HepG2 (cell line): Measurements from ENCODE around the gene SS18L1. TPM values are rescaled to one million over a fixed set of nuclear protein-coding genes. Genes with fewer than 3 reads are reported as not detected.

Source experiments
- ATAC-seq: fragments of 200-7000 bp; cut with Tn5 transposase; 3 replicates; pipeline ENCODE4 v1.9.1; 2020; ENCODE audit warnings: mild to moderate bottlenecking, moderate library complexity
- BruUV-seq: library from RNA; stranded (reverse); fragments of 400-500 nt; replicated peaks from 2 replicates; lab custom pipeline; 2021; lab: Mats Ljungman, UMichigan
- CTCF ChIA-PET: fragments of 300-600 bp; formaldehyde crosslinking; extraction: SDS; loops from one replicate; lab custom pipeline; 2021; ENCODE audit warnings: low total read pairs, inconsistent platforms, low intra/inter-chr PET ratio; lab: Yijun Ruan, JAX
- POLR2A ChIA-PET: fragments of 350-600 bp; sonication (Branson Sonifier 250); formaldehyde crosslinking; loops from one replicate; lab custom pipeline; 2020; ENCODE audit warnings: antibody characterized with exemption, inconsistent platforms; lab: Yijun Ruan, JAX
- DNase-seq: peaks from one replicate; pipeline ENCODE4 v3.0.0-alpha.2; 2015; ENCODE audit warnings: low spot score
- FAIRE-seq: peaks from 3 replicates; lab custom pipeline; 2011; peaks lifted over from hg19 to GRCh38; lab: Jason Lieb, UNC
- H2AFZ ChIP-seq: one replicate; pipeline ENCODE4 v1.6.1; 2011; ENCODE audit warnings: low read length, inconsistent platforms
- H3K27ac ChIP-seq: fragments of 300-600 bp; 3 replicates; pipeline ENCODE4 v1.8.0; 2011; ENCODE audit warnings: mixed run types, mild to moderate bottlenecking, mixed read lengths, low read length, inconsistent platforms; ENCODE audit not compliant: insufficient read depth; ENCODE audit errors: extremely low read length
- H3K27me3 ChIP-seq, 2 experiments: fragments of 200-600 bp in 1 of 2; 2 replicates in 1 of 2; 3 replicates in 1 of 2; pipeline versions ENCODE4 v1.6.0 to v1.8.0; 2011; ENCODE audit warnings: low read length in 2 of 2, mild to moderate bottlenecking in 2 of 2, moderate library complexity in 2 of 2, inconsistent platforms in 1 of 2; ENCODE audit not compliant: insufficient read depth in 2 of 2, control insufficient read depth in 1 of 2
- H3K36me3 ChIP-seq, 2 experiments: fragments of 200-600 bp in 1 of 2; replicated peaks in 1 of 2; 2 replicates in 1 of 2; 3 replicates in 1 of 2; pipeline versions ENCODE4 v1.5.1 to v1.8.0; 2011; ENCODE audit warnings: low read length in 2 of 2, inconsistent platforms in 1 of 2; ENCODE audit not compliant: insufficient read depth in 2 of 2, control insufficient read depth in 1 of 2
- H3K4me1 ChIP-seq: 2 replicates; pipeline ENCODE4 v1.5.1; 2012; ENCODE audit warnings: low read length, inconsistent platforms; ENCODE audit not compliant: insufficient read depth
- H3K4me2 ChIP-seq: 2 replicates; pipeline ENCODE4 v1.6.0; 2011; ENCODE audit warnings: low read depth, low read length, inconsistent platforms
- H3K4me3 ChIP-seq, 3 experiments: fragments of 200-600 bp in 1 of 3; sonication (generic), shearing (Covaris generic) in 1 of 3; replicated peaks in 1 of 3; 2 replicates each; pipeline ENCODE4 v1.5.1; 2011 to 2016; ENCODE audit warnings: low read length in 3 of 3, inconsistent platforms in 2 of 3, low read depth in 2 of 3, mild to moderate bottlenecking in 2 of 3, control low read depth in 1 of 3, mixed read lengths in 1 of 3; ENCODE audit not compliant: insufficient read depth in 1 of 3
- H3K79me2 ChIP-seq: one replicate; pipeline ENCODE4 v1.6.1; 2011; ENCODE audit warnings: low read length, inconsistent platforms; ENCODE audit not compliant: insufficient read depth
- H3K9ac ChIP-seq: 2 replicates; pipeline ENCODE4 v1.6.0; 2011; ENCODE audit warnings: mild to moderate bottlenecking, low read depth, low read length, inconsistent platforms; ENCODE audit not compliant: insufficient read depth
- H3K9me3 ChIP-seq: 2 replicates; pipeline ENCODE4 v1.5.1; 2012; ENCODE audit warnings: mild to moderate bottlenecking, low read length
- H4K20me1 ChIP-seq: 2 replicates; pipeline ENCODE4 v1.6.0; 2011; ENCODE audit warnings: inconsistent platforms, mild to moderate bottlenecking, low read length, moderate library complexity; ENCODE audit not compliant: insufficient read depth
- ADNP ChIP-seq: sonication (generic); formaldehyde crosslinking; IDR thresholded peaks from 2 replicates; pipeline ENCODE4 v1.4.0; 2020; ENCODE audit warnings: missing genetic modification reagents
- ELK4 ChIP-seq: sonication (generic); formaldehyde crosslinking; IDR thresholded peaks from 2 replicates; pipeline ENCODE4 v1.9.0; 2021; ENCODE audit warnings: missing genetic modification reagents, borderline replicate concordance
- HOXA7 ChIP-seq: sonication (generic); formaldehyde crosslinking; IDR thresholded peaks from 2 replicates; pipeline ENCODE4 v1.8.1; 2022; ENCODE audit warnings: mild to moderate bottlenecking, missing genetic modification reagents, moderate library complexity
- RARA ChIP-seq: IDR thresholded peaks from 2 replicates; pipeline ENCODE4 v1.6.1; 2016; ENCODE audit warnings: missing genetic modification reagents, missing compliant biosample characterization
- STAG1 ChIP-seq: sonication (generic); formaldehyde crosslinking; IDR thresholded peaks from 2 replicates; pipeline ENCODE4 v1.4.0; 2020; ENCODE audit warnings: missing genetic modification reagents
- ZBTB20 ChIP-seq: sonication (generic); formaldehyde crosslinking; IDR thresholded peaks from 2 replicates; pipeline ENCODE4 v1.8.1; 2023; ENCODE audit warnings: missing genetic modification reagents, low read depth, mild to moderate bottlenecking, borderline replicate concordance
- ZNF549 ChIP-seq: sonication (generic); formaldehyde crosslinking; IDR thresholded peaks from 2 replicates; pipeline ENCODE4 v1.5.0; 2020; ENCODE audit warnings: missing genetic modification reagents
- ZNF775 ChIP-seq: sonication (generic); formaldehyde crosslinking; IDR thresholded peaks from 2 replicates; pipeline ENCODE4 v1.4.0; 2020; ENCODE audit warnings: missing genetic modification reagents, mild to moderate bottlenecking, moderate library complexity, borderline replicate concordance
- ZNF83 ChIP-seq: sonication (generic); formaldehyde crosslinking; IDR thresholded peaks from 2 replicates; pipeline ENCODE4 v1.4.0; 2020; ENCODE audit warnings: missing genetic modification reagents, mild to moderate bottlenecking, borderline replicate concordance
- WGBS: methylation state at CpG from one replicate; pipeline ENCODE4 v1.1.6; 2017; ENCODE audit warnings: low lambda C conversion rate; 5-methylcytosine and 5-hydroxymethylcytosine counted together
- in situ Hi-C: cut with HindIII; loops from 2 replicates; pipeline ENCODE4 v1.10.0; 2017; ENCODE audit warnings: low pct_unique_long_range_greater_than_20kb; ENCODE audit not compliant: extremely low pct_ligation_motif_present
- intact Hi-C: fragments of 100-400 bp; cut with micrococcal nuclease; formaldehyde crosslinking; loops from one replicate; pipeline ENCODE4 v1.10.0; 2022; ENCODE audit not compliant: unreplicated experiment
- polyA plus RNA-seq, 8 experiments: library from polyadenylated mRNA; depleted of rRNA in 3 of 8; stranded (reverse) in 7 of 8; unstranded in 1 of 8; fragments of >200 nt; fragmentation: Illumina TruSeq in 4 of 8; extraction: Trizol in 4 of 8; gene quantifications; 2 replicates each; pipeline versions ENCODE4 v1.2.1 to v1.2.3, GENCODE V29; 2011 to 2016; ENCODE audit warnings: low read depth in 4 of 8, missing spikeins in 1 of 8, mixed read lengths in 1 of 8; ENCODE audit not compliant: insufficient read depth in 1 of 8
- total RNA-seq, 5 experiments: library from RNA; depleted of rRNA; stranded (reverse); fragments of >200 nt; fragmentation: Illumina TruSeq; extraction: Trizol; gene quantifications; 2 replicates each; pipeline ENCODE4 v1.2.3, GENCODE V29; 2016; ENCODE audit warnings: low read depth in 1 of 5
- TF ChIP-seq, protein P1 (sequence below): sonication (generic); formaldehyde crosslinking; IDR thresholded peaks from 2 replicates; pipeline ENCODE4 v1.4.0; 2020; ENCODE audit warnings: missing genetic modification reagents
- TF ChIP-seq, protein P2 (sequence below): sonication (generic); formaldehyde crosslinking; IDR thresholded peaks from 2 replicates; pipeline ENCODE4 v1.8.1; 2023; ENCODE audit warnings: mild to moderate bottlenecking, missing genetic modification reagents, borderline replicate concordance
- TF ChIP-seq, protein P3 (sequence below): sonication (generic); formaldehyde crosslinking; IDR thresholded peaks from 2 replicates; pipeline ENCODE4 v1.5.0; 2020; ENCODE audit warnings: missing genetic modification reagents

SS18L1 gene
- total and polyA plus RNA-seq, 2 of the 13 experiments (the other 11 are each of a cell fraction or from before 2014, with no cell fraction given): 17.8 to 27.6 TPM

DNA sequence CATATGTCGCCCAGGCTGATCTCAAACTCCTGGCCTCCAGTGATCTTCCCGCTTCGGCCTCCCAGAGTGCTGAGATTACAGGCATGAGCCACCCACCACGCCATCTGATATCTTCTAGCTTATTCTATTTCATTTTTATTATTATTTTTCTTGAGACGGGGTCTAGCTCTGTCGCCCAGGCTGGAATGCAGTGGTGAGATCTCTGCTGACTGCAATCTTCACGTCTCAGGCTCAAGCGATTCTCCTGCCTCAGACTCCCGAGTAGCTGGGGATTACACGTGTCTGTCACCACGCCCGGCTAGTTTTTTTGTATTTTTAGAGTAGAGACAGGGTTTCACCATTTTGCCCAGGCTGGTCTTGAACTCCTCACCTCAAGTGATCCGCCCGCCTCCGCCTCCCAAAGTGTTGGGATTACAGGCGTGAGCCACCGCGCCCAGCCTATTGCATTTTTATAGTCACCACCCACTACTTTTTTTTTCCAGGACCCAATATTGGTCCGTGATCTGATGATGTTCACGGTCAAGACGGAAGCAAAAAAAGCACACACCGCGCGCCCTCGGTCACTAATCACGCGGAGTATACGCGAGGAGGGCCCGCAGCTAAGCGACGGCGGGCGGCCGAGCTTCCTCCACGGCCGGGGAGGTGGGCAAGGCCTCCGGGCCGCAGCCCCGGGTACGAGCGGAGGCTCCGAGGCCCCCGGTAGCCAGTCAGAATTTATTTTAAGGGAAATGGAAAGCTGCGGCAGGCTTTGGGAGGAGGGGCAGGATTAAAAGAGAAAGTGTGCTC lies 22.4 kb upstream of the SS18L1 start:
- Histone ChIP-seq H3K4me3 (peak overlapping the region; percentile 71 to 87 (median 85)), H3K27ac (peak overlapping the region; percentile 86), H3K9ac (peak overlapping the region; percentile 78), H3K27me3 (peaks cover 6 to 24% of the 10 kb centered on the region in 2 experiments; a peak in 4 of 5 replicates), H3K9me3 (no peaks in the 10 kb centered on the region), H2AFZ (no peak overlapping the region), H3K4me1 (peaks cover 69% of the 10 kb centered on the region), H4K20me1 (peaks cover 16% of the 10 kb centered on the region), H3K36me3 (peaks cover 8 to 22% of the 10 kb centered on the region in 2 experiments; a peak in 4 of 5 replicates), H3K79me2 (peaks cover 22% of the 10 kb centered on the region), H3K4me2 (peak overlapping the region; percentile 70)
- POLR2A ChIA-PET: interaction anchor here (0.6 to 10.4 kb wide), 23 partner anchors 9 to 671 kb away, joined by 3 to 260 read pairs (median 4); partner anchors contain the start of genes CABLES2, LAMA5, MTG2 and PSMA7
- BruUV-seq: TSS peak; percentile 66
- intact Hi-C loops (loop anchor here (1.0 to 5.0 kb wide), 3 partner anchors 36 to 109 kb away; no protein-coding TSS in a partner anchor), in situ Hi-C loops (loop anchor here (5.0 kb wide), 1 partner anchor 54 kb away; the partner anchor contains the start of gene TAF4)
- 12% methylated on average over 45 of the region's 45 CpGs for WGBS
- CTCF ChIA-PET: no interaction called here
- FAIRE-seq (no peak), DNase-seq (no peak), ATAC-seq (peak; percentile 0; the same call in 2 of the 3 replicates)
- TF ChIP-seq HOXA7 (CRISPR knock-in tag) (no peak), RARA (CRISPR knock-in tag) (no peak), STAG1 (CRISPR knock-in tag) (no peak), ZBTB20 (CRISPR knock-in tag) (no peak; the same call in 1 of the 2 replicates), ZNF83 (CRISPR knock-in tag) (no peak), ADNP (peak; percentile 88), ZNF775 (CRISPR knock-in tag) (no peak; the same call in 1 of the 2 replicates), ELK4 (CRISPR knock-in tag) (no peak), ZNF549 (CRISPR knock-in tag) (no peak)
- TF ChIP-seq, protein P1, sequence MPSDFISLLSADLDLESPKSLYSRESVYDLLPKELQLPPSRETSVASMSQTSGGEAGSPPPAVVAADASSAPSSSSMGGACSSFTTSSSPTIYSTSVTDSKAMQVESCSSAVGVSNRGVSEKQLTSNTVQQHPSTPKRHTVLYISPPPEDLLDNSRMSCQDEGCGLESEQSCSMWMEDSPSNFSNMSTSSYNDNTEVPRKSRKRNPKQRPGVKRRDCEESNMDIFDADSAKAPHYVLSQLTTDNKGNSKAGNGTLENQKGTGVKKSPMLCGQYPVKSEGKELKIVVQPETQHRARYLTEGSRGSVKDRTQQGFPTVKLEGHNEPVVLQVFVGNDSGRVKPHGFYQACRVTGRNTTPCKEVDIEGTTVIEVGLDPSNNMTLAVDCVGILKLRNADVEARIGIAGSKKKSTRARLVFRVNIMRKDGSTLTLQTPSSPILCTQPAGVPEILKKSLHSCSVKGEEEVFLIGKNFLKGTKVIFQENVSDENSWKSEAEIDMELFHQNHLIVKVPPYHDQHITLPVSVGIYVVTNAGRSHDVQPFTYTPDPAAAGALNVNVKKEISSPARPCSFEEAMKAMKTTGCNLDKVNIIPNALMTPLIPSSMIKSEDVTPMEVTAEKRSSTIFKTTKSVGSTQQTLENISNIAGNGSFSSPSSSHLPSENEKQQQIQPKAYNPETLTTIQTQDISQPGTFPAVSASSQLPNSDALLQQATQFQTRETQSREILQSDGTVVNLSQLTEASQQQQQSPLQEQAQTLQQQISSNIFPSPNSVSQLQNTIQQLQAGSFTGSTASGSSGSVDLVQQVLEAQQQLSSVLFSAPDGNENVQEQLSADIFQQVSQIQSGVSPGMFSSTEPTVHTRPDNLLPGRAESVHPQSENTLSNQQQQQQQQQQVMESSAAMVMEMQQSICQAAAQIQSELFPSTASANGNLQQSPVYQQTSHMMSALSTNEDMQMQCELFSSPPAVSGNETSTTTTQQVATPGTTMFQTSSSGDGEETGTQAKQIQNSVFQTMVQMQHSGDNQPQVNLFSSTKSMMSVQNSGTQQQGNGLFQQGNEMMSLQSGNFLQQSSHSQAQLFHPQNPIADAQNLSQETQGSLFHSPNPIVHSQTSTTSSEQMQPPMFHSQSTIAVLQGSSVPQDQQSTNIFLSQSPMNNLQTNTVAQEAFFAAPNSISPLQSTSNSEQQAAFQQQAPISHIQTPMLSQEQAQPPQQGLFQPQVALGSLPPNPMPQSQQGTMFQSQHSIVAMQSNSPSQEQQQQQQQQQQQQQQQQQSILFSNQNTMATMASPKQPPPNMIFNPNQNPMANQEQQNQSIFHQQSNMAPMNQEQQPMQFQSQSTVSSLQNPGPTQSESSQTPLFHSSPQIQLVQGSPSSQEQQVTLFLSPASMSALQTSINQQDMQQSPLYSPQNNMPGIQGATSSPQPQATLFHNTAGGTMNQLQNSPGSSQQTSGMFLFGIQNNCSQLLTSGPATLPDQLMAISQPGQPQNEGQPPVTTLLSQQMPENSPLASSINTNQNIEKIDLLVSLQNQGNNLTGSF (CRISPR knock-in tag): no peak
- TF ChIP-seq, protein P2, sequence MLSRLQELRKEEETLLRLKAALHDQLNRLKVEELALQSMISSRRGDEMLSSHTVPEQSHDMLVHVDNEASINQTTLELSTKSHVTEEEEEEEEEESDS (CRISPR knock-in tag): no peak; the same call in 1 of the 2 replicates
- TF ChIP-seq, protein P3, sequence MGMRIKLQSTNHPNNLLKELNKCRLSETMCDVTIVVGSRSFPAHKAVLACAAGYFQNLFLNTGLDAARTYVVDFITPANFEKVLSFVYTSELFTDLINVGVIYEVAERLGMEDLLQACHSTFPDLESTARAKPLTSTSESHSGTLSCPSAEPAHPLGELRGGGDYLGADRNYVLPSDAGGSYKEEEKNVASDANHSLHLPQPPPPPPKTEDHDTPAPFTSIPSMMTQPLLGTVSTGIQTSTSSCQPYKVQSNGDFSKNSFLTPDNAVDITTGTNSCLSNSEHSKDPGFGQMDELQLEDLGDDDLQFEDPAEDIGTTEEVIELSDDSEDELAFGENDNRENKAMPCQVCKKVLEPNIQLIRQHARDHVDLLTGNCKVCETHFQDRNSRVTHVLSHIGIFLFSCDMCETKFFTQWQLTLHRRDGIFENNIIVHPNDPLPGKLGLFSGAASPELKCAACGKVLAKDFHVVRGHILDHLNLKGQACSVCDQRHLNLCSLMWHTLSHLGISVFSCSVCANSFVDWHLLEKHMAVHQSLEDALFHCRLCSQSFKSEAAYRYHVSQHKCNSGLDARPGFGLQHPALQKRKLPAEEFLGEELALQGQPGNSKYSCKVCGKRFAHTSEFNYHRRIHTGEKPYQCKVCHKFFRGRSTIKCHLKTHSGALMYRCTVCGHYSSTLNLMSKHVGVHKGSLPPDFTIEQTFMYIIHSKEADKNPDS (CRISPR knock-in tag): no peak
